ENCODE results near the gene MYO5B. TPM values are rescaled to one million over a fixed set of nuclear protein-coding genes. Genes with fewer than 3 reads are reported as not detected.

MYO5B gene
- total and polyA plus RNA-seq, 8 donors, result 9.0 to 25.5 (median 12.1) TPM

DNA sequence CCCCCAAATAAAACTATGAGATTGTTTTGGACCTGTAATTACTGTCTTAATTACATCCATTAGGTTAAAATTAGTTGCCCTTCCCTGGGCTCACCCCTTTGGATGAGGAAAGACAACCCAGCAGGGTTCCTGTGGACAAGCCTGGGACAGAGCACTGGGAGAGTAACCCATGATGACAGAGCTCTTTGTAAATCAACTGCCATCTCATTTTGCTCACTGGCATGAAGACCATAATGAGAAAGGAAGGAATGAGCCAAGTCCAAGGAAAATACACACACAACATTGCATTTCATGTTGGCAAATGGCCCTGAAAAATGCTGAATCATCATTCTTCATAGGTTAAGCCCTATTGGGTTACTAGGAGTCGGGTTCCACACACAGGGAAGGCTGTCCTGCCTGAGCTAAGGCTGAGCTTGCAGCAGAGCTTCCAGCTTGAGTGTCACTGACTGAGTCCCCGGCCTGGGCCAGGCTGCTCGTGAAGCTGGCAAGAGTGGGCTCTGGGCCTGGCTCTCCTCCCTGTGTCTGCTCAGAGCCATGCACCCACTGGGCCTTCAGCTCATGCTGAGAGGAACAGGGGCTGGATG is 287.5 kb downstream of the MYO5B start:
- no peaks in the 10 kb centered on the region for H3K4me1 ChIP-seq
- no peak overlapping the region for H3K27ac ChIP-seq
- TF ChIP-seq, protein P1, sequence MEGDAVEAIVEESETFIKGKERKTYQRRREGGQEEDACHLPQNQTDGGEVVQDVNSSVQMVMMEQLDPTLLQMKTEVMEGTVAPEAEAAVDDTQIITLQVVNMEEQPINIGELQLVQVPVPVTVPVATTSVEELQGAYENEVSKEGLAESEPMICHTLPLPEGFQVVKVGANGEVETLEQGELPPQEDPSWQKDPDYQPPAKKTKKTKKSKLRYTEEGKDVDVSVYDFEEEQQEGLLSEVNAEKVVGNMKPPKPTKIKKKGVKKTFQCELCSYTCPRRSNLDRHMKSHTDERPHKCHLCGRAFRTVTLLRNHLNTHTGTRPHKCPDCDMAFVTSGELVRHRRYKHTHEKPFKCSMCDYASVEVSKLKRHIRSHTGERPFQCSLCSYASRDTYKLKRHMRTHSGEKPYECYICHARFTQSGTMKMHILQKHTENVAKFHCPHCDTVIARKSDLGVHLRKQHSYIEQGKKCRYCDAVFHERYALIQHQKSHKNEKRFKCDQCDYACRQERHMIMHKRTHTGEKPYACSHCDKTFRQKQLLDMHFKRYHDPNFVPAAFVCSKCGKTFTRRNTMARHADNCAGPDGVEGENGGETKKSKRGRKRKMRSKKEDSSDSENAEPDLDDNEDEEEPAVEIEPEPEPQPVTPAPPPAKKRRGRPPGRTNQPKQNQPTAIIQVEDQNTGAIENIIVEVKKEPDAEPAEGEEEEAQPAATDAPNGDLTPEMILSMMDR (IDR thresholded peaks at IDR 0.05), result no peak
- ATAC-seq (no peak), DNase-seq (no peak)
- H3K4me3 ChIP-seq, result no peak overlapping the region
- no peaks in the 10 kb centered on the region for H3K27me3 ChIP-seq
- H3K9me3 ChIP-seq, result no peaks in the 10 kb centered on the region
- intact Hi-C loops (cut with DNase I), result no loop called here
- no peaks in the 10 kb centered on the region for H3K36me3 ChIP-seq

DNA sequence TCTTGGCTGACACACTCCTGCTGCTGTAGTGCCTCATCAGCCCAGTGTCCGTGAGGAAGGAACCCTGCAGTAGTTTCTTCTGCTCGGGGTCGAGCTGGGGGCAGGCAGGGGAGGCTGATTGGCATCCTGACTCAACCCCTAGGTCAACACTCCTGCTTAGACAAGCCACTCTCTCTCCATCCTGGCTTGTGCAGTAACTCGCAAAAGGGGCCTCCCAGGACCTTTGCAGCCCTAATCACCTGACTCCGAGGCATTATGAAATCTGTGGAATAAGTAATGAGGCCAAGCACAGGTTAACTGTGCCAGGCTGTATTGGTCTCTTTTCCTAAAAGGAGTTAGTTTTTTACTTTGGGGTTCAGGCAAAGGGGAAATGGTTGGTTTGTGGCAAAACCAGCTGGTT is 289.2 kb downstream of the MYO5B start:
- intact Hi-C loops (cut with DNase I), result no loop called here
- TF ChIP-seq, protein P1 (IDR thresholded peaks at IDR 0.05), result no peak
- no peak for ATAC-seq

DNA sequence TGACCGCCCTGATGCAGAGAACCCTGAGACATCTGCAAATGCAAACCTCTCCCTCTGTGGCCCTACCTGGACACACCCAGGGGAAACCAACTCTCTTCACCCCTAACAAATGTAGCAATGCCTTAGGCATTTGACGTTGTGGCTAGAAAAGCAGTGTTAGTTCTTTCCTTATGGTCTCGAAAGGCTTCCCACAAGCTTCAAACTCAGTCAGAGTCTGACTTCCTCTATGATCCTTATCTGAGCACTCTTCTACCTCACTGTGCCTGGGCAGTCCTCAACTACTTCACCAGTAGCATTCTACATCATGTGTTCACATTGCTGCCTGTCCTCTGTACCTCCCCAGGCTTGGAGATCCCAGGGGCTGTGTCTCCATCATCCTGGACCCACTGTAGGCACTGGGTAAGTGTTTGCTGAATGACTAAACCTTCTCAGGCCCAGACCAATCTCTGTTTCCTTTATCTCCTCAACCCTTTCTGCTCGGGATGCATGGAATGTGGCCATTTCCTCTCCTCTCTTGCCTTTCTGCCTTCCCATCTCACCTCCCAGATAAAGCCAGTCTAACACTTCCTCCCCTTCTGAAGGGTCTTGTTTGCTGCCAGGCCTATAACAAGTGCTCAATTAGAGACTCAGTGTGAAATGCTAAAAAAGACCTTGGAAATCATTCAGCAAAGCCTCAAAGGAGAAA is 289.9 kb downstream of the MYO5B start:
- TF ChIP-seq, protein P1 (IDR thresholded peaks at IDR 0.05), result no peak
- H3K36me3 ChIP-seq, result no peaks in the 10 kb centered on the region
- no peak overlapping the region for H3K4me3 ChIP-seq
- no peaks in the 10 kb centered on the region for H3K4me1 ChIP-seq
- H3K27me3 ChIP-seq, result no peaks in the 10 kb centered on the region
- intact Hi-C loops (cut with DNase I), result no loop called here
- H3K27ac ChIP-seq, result no peak overlapping the region
- no peaks in the 10 kb centered on the region for H3K9me3 ChIP-seq
- no peak for DNase-seq
- ATAC-seq, result no peak

More for the DNA sequence above, 289.2 kb downstream of the MYO5B start:
- DNase-seq, result no peak
- no peaks in the 10 kb centered on the region for H3K9me3 ChIP-seq
- no peaks in the 10 kb centered on the region for H3K36me3 ChIP-seq
- no peak overlapping the region for H3K27ac ChIP-seq
- H3K4me1 ChIP-seq, result no peaks in the 10 kb centered on the region
- H3K27me3 ChIP-seq, result no peaks in the 10 kb centered on the region
- H3K4me3 ChIP-seq, result no peak overlapping the region

DNA sequence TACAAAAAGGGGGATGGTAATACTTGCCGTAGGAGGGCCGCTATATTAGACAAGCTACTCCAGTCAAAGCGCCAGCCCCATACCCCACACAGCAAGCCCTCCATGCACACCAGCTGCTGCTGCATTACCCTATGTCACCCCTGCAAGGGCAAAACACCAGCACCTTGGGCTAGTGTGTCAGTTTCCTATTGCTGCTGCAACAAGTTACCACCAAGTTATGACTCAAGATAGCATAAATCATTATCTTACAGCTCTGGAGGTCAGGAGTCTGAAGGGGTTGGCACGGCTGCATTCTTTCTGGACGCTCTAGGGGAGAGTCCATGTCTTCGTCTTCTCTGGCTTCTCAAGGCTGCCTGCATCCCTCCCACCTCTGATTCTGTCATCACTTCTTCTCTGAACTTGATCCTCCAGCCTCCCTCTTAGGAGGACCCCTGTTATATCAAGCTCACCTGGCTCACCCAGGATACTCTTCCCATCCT is 293.0 kb downstream of the MYO5B start:
- H3K4me3 ChIP-seq, result no peak overlapping the region
- H3K9me3 ChIP-seq, result no peaks in the 10 kb centered on the region
- TF ChIP-seq, protein P1 (IDR thresholded peaks at IDR 0.05), result no peak
- no peak for DNase-seq
- intact Hi-C loops (cut with DNase I), result no loop called here
- no peaks in the 10 kb centered on the region for H3K4me1 ChIP-seq
- H3K27me3 ChIP-seq, result no peaks in the 10 kb centered on the region
- no peaks in the 10 kb centered on the region for H3K36me3 ChIP-seq
- no peak overlapping the region for H3K27ac ChIP-seq
- no peak for ATAC-seq

DNA sequence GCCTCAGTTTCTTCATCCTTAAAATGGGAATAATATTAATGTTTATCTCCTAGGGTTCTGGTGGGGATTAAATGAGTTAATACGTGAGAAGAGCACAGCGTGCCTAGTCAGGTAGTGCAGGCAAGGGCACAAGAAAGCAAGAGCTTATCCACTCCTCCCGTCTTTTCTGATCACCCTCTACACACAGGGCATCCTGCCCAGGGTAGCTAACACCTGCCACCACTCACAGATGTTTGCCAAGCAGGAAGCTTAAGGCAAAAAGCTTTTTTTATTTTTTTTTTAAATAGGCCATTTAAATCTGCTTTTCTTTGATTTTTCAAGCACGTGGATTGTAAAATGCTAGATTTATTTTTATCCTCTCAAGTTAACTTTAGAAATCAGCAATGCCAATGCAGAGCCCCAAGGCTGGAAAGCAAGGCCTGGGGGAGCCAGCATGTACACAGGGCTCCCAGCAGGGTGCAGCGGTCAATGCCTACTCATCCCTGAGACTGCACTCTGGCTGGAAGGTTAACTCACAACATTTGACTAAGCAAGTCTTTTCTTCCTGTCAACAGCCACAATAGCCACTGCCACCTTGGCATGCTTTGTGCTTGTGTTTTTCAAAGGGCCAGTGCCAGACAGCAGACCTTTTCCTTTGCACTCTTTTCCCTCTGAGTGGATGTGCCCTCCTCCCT is 295.2 kb downstream of the MYO5B start:
- no peak for ATAC-seq

More for the DNA sequence above, 295.2 kb downstream of the MYO5B start:
- Histone ChIP-seq H3K27ac (no peak overlapping the region), H3K4me1 (no peaks in the 10 kb centered on the region), H3K9me3 (no peaks in the 10 kb centered on the region), H3K36me3 (no peaks in the 10 kb centered on the region), H3K27me3 (no peaks in the 10 kb centered on the region), H3K4me3 (no peak overlapping the region)
- DNase-seq, result no peak
- TF ChIP-seq, protein P1 (IDR thresholded peaks at IDR 0.05), result no peak
- intact Hi-C loops (cut with DNase I), result no loop called here
